HG03196 (cell line): ENCODE data around the gene MRM3.
"Not testable (repeated sequence)": the region's sequence is repeated elsewhere in the genome, so short reads cannot be mapped to it uniquely, and the experiment has no call there.

ENCODE experiments used
- ATAC-seq: cut with Tn5 transposase; IDR thresholded peaks from one replicate; pipeline ENCODE4 v1.9.1; 2021; ENCODE audit not compliant: unreplicated experiment

Gene MRM3

GRCh38 chr17:795721-796120 lies 13.6 kb downstream of the MRM3 start:
- ATAC-seq = no peak

DNA sequence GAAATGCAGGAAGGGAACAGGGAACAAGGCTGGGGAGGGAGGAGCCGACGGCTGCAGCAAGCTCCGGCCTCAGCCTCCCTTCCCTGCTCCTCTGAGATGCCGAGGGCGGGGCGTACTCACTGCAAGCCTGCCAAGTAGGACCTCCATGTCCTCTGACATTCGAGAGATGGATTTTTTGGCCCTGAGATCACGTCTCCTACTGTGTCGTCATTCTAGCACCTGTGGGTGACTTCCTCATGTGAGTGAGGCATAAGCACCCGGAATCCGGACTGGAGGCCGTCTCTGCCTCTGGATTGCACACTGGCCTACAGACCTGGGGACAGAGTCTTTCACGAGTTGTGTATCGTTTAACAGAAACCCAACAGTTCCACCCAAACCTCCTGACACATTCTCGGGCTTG lies 14.5 kb downstream of the MRM3 start:
- no peak for ATAC-seq

DNA sequence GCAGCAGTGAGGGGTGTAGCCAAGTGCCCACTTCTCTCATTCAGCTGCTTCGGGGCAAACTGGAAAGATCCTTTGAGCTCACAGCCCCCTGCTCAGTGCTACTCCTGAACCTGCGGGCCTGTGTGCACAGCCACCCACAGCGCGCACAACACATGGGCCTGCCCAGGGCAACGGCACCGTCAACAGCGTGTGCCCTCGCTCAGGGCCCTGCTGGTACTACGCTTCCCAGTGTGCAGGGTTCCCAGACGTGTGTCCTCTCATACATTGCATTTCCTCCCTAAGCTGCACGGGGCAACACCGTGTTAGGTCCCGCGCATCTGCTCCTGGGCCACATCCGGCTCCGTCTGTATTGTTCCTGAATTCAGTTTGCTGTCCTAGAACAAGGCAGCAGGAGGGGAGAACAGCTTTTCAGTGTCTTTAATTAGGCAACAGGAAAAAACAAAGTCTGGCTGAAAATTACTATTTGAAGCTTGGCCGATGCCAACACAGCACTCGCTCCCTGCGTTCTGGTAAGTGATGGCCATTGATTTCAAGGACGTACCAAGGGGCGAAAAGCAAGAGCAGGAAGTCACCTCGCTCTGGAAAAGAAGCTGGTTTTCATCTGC lies 15.2 kb downstream of the MRM3 start:
- ATAC-seq = no peak

DNA sequence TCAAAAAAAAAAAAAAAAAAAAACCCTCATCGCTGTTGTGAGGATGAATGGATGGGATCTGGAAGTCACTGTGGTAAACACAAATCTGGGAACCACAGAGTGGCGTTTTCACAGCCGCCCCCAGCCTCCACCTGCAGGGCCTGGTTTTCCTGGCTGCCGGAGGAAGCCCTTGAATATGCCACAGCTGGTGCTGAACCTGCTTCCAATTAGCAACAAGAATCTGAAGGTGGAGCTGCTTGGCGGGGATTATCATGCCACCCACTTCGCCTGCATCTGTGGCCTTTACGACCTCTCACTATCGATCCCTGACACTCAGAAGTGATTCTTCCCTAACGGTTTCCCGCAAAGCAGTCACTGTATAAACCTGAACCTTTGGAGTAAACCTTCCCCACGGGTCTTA lies 16.1 kb downstream of the MRM3 start:
- no peak for ATAC-seq

DNA sequence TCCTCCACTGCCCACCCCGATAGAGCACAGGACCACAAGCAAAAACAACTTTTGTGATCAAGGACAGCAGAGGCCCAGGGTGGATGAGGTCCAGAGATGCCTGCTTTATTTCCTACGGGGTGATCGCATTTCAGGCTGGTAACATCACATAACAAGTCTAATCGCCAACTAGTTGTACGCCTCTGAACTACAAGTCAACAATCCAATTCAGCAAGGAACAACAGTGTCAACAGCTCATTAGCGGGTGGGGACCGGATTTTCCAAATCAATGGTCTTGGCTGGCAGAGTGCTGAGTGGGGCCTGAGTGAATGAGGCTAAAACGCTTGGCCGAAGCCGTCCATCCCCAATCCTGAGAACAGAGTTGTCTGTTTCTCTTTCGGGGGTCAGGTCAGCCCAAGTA lies 17.1 kb downstream of the MRM3 start:
- ATAC-seq = no peak

- no peak for ATAC-seq
These were observed 18.5 kb downstream of the MRM3 start for GRCh38 chr17:800446-801242.

DNA sequence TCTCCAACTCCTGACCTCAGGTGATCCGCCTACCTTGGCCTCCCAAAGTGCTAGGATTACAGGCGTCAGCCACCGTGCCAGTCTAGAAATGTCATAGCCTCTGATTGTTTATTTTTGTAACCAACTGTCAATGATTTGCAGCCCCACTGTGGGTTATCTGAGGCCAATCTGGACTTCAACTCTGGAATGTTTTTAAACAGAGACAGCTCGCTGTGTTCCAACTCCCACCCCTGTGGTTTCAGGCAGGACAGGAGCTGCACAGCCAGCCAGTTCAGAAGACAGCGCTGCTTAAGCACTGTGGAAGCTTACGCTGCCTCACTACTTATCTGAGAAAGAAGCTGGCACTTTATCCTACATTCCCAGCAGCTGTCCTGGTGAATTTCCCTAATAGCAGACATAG lies 19.5 kb downstream of the MRM3 start:
- no peak for ATAC-seq

- ATAC-seq = no peak
These were observed 20.3 kb downstream of the MRM3 start for GRCh38 chr17:802481-802880.

- no peak for ATAC-seq
These were observed 21.0 kb downstream of the MRM3 start for GRCh38 chr17:802901-803881.

DNA sequence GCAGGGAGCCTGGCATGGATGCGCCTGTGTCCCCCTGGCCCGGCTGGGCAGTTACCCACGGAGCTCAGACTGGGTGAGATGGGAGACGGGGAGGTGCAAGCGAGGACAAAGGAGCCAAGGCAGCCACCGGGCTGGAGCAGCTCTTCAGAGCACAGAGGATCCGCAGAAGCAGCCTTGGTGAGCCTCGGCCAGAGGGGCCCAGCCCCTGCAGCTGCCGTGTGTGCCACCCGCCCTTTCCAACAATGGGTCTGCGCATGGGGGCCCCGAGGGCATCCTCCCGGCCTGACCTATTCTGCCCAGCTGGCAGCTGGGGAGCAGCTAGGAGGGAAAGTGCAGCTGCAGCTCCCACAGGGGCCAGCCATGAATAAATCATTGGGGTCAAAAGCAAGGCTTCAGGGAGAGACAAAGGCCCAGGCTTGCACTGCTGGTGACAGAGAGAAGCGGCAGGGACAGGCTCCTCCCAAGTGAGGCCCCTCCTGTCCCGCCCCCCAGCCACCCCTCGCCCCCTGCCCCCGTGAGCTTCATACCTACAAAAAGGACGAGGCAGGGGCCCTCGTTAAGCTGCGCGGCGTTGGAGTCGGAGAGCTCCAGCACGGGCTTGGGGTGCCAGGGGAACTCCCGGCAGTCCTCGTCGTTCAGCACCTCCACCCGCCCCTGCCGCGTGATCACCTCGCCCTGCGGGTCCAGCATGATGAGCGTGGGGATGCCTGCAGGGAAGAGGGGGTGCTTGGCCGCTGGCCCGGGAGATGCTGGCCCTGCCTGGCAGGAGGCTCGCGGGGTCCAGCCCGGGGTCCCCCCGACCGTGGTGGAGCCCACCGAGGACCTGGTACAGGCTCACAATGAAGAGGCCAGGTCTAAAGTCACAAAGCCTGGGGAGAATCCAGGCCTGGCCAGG lies 22.6 kb downstream of the MRM3 start:
- no peak for ATAC-seq

DNA sequence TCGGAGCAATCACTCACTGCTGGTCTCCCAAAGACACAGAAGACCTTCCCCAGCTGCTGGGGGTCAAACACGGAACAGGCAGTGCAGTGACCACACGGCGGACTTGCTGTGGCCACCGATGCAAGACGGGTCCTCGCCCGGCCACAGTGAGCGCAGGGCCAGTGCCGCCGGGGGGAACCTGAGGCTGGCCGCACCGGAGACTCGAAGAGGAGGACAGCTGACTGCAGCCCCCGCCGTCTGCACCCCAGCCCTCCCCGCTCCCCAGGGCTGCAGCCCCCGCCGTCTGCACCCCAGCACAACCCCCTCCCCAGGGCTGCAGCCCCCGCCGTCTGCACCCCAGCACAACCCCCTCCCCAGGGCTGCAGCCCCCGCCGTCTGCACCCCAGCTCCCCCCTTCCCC lies 23.7 kb downstream of the MRM3 start:
- not testable (repeated sequence) for ATAC-seq

DNA sequence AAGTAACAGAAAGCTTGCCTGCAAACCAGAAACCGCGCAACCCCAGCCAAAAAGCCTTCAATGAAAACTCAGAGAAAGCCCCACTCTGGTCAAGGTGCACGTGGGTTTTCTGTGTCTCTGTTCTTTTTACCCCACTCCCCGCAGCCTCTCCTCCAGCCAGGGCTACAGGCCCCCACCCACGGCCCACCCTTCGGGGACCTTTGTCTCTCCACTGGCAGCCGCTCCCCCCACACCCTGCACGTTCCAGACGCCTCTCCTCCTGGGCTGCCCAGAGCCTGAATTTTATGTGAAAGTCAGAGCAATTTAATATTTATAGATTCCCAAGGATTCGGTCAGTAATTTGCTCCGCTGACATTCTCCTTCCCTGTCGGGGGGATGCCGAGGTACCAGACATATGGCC lies 24.2 kb downstream of the MRM3 start:
- ATAC-seq = no peak

DNA sequence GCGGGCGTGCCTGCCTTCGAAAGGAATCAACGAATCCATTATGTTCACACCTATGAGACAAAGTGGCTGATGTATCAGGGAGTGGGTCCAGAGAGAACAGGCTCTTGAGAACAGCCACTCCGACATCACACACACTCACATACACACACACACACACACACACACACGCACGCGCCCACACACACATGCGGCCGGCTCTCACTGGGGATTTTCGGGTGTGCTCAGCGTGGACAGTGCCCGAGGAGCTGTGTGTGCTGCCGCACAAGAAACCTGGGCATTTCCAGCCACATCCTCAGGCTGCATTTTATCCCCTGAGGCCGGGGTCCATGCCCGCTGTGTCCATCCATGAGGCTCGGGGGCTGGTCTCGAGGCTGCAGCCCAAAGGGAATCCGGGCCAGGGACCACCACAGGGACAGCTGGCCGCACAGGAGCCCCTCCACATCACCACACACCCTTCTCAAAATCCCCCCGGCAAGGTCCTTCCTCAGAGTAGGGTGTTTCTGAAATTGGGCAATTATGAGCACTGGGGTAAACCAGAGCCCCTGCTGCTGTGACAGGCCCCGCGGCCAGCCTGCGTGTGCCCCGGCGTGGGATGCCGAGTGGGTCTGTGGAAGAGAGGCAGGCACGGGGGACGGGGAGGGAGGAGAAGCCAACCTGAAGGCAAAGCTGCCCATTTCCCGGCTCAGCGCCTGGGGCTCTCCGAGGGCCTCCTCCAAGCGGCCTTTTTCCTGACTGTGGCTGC lies 24.8 kb downstream of the MRM3 start:
- ATAC-seq = no peak

- ATAC-seq = no peak
These were observed 25.6 kb downstream of the MRM3 start for GRCh38 chr17:807523-808294.

DNA sequence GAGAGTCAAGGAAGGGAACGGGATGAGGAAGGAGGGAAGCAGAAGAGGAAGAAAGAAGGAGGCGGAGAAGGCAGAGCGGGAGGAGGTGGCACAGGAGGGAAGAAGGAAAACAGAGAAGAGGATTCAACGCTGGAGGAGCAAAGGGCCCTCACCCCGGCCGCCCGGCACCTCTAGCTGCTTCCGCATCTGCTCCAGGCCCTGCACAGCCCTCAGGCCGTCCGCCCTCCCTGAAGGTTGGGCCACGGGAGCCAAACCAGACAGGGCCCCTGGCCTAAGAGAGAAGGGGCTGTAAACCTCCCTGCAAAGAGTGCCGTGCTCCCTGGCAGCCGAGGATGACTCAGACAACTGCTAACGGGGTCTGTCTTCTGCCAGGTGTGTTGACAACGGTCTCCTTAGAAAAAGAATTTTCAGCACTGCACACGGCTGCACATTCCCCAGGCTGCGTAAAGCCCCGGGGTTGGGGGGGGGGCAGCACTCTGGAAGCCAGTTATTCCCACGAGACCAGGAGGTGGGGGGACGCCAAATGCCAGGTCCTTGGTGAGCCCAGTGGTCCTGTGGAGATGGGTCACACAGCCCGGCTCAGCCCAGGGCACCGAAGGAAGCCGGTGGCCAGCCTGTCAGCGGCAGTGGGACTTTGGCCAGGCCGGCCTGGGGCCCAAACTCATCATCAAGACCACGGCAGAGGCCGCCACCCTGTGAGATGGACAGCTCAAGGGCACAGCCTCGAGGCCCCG lies 29.1 kb downstream of the MRM3 start:
- ATAC-seq = no peak

DNA sequence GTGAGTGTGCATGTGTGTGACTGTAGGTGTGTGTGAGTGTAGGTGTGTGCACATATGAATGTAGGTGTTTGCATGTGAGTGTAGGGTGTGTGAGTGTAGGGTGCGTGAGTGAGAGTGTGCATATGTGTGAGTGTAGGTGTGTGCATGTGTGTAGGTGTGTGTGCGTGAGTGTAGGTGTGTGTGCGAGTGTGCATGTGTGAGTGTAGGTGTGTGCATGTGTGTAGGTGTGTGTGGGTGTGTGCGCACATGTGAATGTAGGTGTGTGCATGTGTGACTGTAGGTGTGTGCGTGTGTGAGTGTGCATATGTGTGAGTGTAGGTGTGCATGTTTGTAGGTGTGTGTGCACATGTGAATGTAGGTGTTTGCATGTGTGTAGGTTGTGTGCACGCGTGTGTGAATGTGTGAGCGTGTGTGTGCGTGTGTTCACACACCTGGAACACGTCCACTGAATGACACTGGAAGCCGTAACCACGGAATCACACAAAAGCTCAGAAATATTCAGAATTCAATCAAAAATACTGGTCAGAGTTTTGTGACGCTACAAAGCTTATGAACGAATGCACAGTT lies 30.6 kb downstream of the MRM3 start:
- ATAC-seq = no peak

DNA sequence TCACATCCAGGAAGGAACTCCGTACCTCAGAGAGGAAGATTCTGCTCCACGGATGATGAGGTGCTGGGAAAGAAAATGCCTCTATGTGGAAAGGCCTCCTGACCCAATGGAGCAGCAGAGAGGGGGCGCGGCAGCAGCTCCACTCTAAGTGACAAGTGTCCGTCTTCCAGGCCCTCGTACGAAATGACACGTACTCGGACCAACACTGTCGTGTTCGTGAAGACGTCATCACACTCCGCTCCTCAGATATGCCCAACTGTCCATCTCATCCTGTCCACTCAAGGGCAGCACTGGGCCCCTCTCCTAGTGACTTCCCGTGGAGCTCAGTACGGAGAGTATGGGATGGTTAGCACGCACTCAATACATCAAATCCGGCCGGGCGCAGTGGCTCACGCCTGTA lies 32.2 kb downstream of the MRM3 start:
- no peak for ATAC-seq

DNA sequence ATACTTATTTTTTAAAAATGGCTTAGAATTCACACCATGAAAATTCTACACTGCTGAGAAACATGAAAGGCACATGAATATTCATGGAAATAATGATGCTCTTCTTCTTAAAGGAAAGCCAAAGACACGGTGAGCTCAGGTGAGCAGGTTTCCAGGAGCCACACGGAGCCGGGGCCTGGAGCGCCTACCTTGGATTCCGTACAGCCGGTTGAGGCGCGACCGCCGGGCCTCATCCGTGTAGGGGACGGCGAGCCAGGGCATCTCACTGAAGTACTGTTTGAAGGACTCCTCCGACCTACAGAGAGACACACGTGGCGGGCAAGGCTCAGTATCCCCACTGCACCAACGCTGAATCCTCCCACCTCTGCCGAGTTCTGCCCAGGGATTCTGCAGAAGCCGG lies 37.1 kb downstream of the MRM3 start:
- ATAC-seq = no peak
